Occipital lobe (tissue), 1 donor: ENCODE results near the gene SLC25A45. TPM values are rescaled to one million over a fixed set of nuclear protein-coding genes. Genes with fewer than 3 reads are reported as not detected.

Experiments
- total RNA-seq: library from RNA; depleted of rRNA; stranded (reverse); fragments of >200 nt; gene quantifications from one replicate; pipeline ENCODE4 v1.2.3, GENCODE V29; 2014

SLC25A45 gene
- total RNA-seq, 1 donor from 2014 or later, result 0.31 TPM

Other genes starting within 250 kb of the SLC25A45 start
- gene SYVN1, start 248.1 kb downstream of the SLC25A45 start, total RNA-seq, result 10.1 TPM
- not detected for gene SPDYC, start 212.4 kb downstream of the SLC25A45 start, total RNA-seq
- gene CAPN1, start 200.7 kb downstream of the SLC25A45 start, total RNA-seq, result 56.5 TPM
- gene POLA2, start 120.7 kb downstream of the SLC25A45 start, total RNA-seq, result 0.94 TPM
- gene CDC42EP2, start 67.8 kb downstream of the SLC25A45 start, total RNA-seq, result 9.0 TPM
- 21.7 TPM for gene DPF2, start 48.8 kb downstream of the SLC25A45 start, total RNA-seq
- 4.5 TPM for gene TIGD3, start 27.9 kb downstream of the SLC25A45 start, total RNA-seq
- 9.2 TPM for gene FRMD8, start 4.0 kb upstream of the SLC25A45 start, total RNA-seq
- 3.6 TPM for gene NEAT1, start 40.2 kb upstream of the SLC25A45 start, total RNA-seq
- 11,800 TPM for gene MALAT1, start 116.4 kb upstream of the SLC25A45 start, total RNA-seq
- 34.2 TPM for gene SCYL1, start 142.4 kb upstream of the SLC25A45 start, total RNA-seq
- gene LTBP3, start 175.7 kb upstream of the SLC25A45 start, total RNA-seq, result 18.4 TPM
- gene ZNRD2, start 187.8 kb upstream of the SLC25A45 start, total RNA-seq, result 23.6 TPM
- gene FAM89B, start 189.9 kb upstream of the SLC25A45 start, total RNA-seq, result 22.3 TPM
- 9.7 TPM for gene EHBP1L1, start 193.4 kb upstream of the SLC25A45 start, total RNA-seq
- gene KCNK7, start 213.2 kb upstream of the SLC25A45 start, total RNA-seq, result 0.31 TPM
- gene MAP3K11, start 231.6 kb upstream of the SLC25A45 start, total RNA-seq, result 9.0 TPM
- 7.0 TPM for gene PCNX3, start 233.1 kb upstream of the SLC25A45 start, total RNA-seq